HCT116 (cell line): Measurements from ENCODE around the gene SNAP47. TPM values are rescaled to one million over a fixed set of nuclear protein-coding genes. Genes with fewer than 3 reads are reported as not detected.

Experiments
- ATAC-seq: fragments of 200-7000 bp; cut with Tn5 transposase; 2 replicates; pipeline ENCODE4 v1.9.1; 2020; ENCODE audit warnings: mild to moderate bottlenecking, moderate library complexity
- BruUV-seq: library from RNA; stranded (reverse); fragments of 400-500 nt; replicated peaks from 2 replicates; lab custom pipeline; 2021; lab: Mats Ljungman, UMichigan
- CTCF ChIA-PET: fragments of 300-600 bp; sonication (Branson Sonifier 250); formaldehyde crosslinking; loops from one replicate; lab custom pipeline; 2021; ENCODE audit warnings: antibody characterized with exemption; lab: Charles Lee
- POLR2A ChIA-PET: fragments of 300-600, 350-600 bp; sonication (Branson Sonifier 250); formaldehyde crosslinking; loops from one replicate; lab custom pipeline; 2021; ENCODE audit warnings: antibody characterized with exemption; lab: Charles Lee
- RAD21 ChIA-PET, 2 experiments: fragments of 300-600 bp; sonication (Branson Sonifier 250); formaldehyde crosslinking; loops; one replicate each; lab custom pipeline; 2023; ENCODE audit warnings: low total read pairs in 2 of 2; ENCODE audit not compliant: uncharacterized antibody in 2 of 2, unreplicated experiment in 2 of 2, low non-redundant PET in 1 of 2; lab: Charles Lee
- DNase-seq: peaks from one replicate; pipeline ENCODE4 v3.0.0-alpha.2; 2010; ENCODE audit warnings: low read depth, low spot score
- H2AFZ ChIP-seq: fragments of 200-600 bp; shearing (Covaris generic), sonication (generic); 2 replicates; pipeline ENCODE4 v1.6.1; 2017; ENCODE audit warnings: low read depth, mixed run types, mixed read lengths, antibody characterized with exemption, low read length; ENCODE audit not compliant: poor library complexity, severe bottlenecking
- H3K27ac ChIP-seq: 2 replicates; pipeline ENCODE4 v1.5.1; 2012; ENCODE audit warnings: low read depth, low read length
- H3K27me3 ChIP-seq: fragments of 200-600 bp; sonication (generic); 2 replicates; pipeline ENCODE4 v1.6.1; 2016; ENCODE audit warnings: mixed run types, low read length, mixed read lengths; ENCODE audit not compliant: insufficient read depth
- H3K36me3 ChIP-seq, 2 experiments: fragments of 200-500 bp in 1 of 2; fragments of 200-600 bp in 1 of 2; sonication (Bioruptor generic) in 1 of 2; sonication (generic) in 1 of 2; 2 replicates each; pipeline versions ENCODE4 v1.5.1 to v1.6.1; 2014 to 2016; ENCODE audit warnings: low read length in 2 of 2, inconsistent platforms in 1 of 2, mixed read lengths in 1 of 2, mixed run types in 1 of 2; ENCODE audit not compliant: insufficient read depth in 2 of 2, control insufficient read depth in 1 of 2
- H3K4me1 ChIP-seq, 2 experiments: fragments of 200-600 bp in 1 of 2; sonication (generic) in 1 of 2; 2 replicates each; pipeline versions ENCODE4 v1.5.1 to v1.6.1; 2012 to 2017; ENCODE audit warnings: low read length in 2 of 2, inconsistent platforms in 1 of 2, mild to moderate bottlenecking in 1 of 2, mixed read lengths in 1 of 2, mixed run types in 1 of 2, moderate library complexity in 1 of 2; ENCODE audit not compliant: insufficient read depth in 2 of 2, control insufficient read depth in 1 of 2
- H3K4me2 ChIP-seq: fragments of 200-600 bp; sonication (generic); 2 replicates; pipeline ENCODE4 v1.6.1; 2017; ENCODE audit warnings: mixed run types, low read length, mixed read lengths
- H3K4me3 ChIP-seq, 2 experiments: fragments of 200-600 bp in 1 of 2; sonication (generic) in 1 of 2; replicated peaks in 1 of 2; 2 replicates each; pipeline ENCODE4 v1.5.1; 2011 to 2016; ENCODE audit warnings: low read length in 2 of 2, control low read depth in 1 of 2, low read depth in 1 of 2, mild to moderate bottlenecking in 1 of 2, mixed read lengths in 1 of 2, mixed run types in 1 of 2
- H3K79me2 ChIP-seq: fragments of 200-600 bp; sonication (generic); 2 replicates; pipeline ENCODE4 v1.6.1; 2017; ENCODE audit warnings: mild to moderate bottlenecking, mixed run types, low read length, moderate library complexity, mixed read lengths; ENCODE audit not compliant: insufficient read depth
- H3K9ac ChIP-seq: fragments of 200-600 bp; sonication (generic); 2 replicates; pipeline ENCODE4 v1.6.1; 2016; ENCODE audit warnings: low read length, mixed read lengths
- H3K9me2 ChIP-seq: fragments of 200-600 bp; sonication (generic), shearing (Covaris generic); 2 replicates; pipeline ENCODE4 v1.6.1; 2017; ENCODE audit warnings: mixed run types, mild to moderate bottlenecking, moderate library complexity; ENCODE audit not compliant: insufficient read depth
- H3K9me3 ChIP-seq, 2 experiments: fragments of 200-500 bp in 1 of 2; fragments of 200-600 bp in 1 of 2; sonication (Bioruptor generic) in 1 of 2; sonication (generic) in 1 of 2; 2 replicates each; pipeline ENCODE4 v1.6.1; 2014 to 2017; ENCODE audit warnings: low read length in 2 of 2, mixed read lengths in 2 of 2, inconsistent platforms in 1 of 2, low read depth in 1 of 2, mild to moderate bottlenecking in 1 of 2, mixed run types in 1 of 2, moderate library complexity in 1 of 2; ENCODE audit not compliant: control insufficient read depth in 1 of 2, insufficient read depth in 1 of 2
- H4K20me1 ChIP-seq: fragments of 200-600 bp; sonication (generic), shearing (Covaris generic); 2 replicates; pipeline ENCODE4 v1.6.1; 2017; ENCODE audit warnings: mixed run types, mild to moderate bottlenecking, moderate library complexity; ENCODE audit not compliant: insufficient read depth
- CBX3 ChIP-seq: IDR thresholded peaks from 2 replicates; pipeline ENCODE4 v1.6.1; 2012; ENCODE audit warnings: low read depth
- CEBPB ChIP-seq: IDR thresholded peaks from 2 replicates; pipeline ENCODE4 v1.6.1; 2012; ENCODE audit warnings: low read depth
- EGR1 ChIP-seq: IDR thresholded peaks from 2 replicates; pipeline ENCODE4 v1.6.1; 2012; ENCODE audit warnings: low read depth
- EZH2phosphoT487 ChIP-seq: fragments of 200-600 bp; IDR thresholded peaks from 2 replicates; pipeline ENCODE4 v1.6.1; 2018; ENCODE audit warnings: antibody characterized with exemption, borderline replicate concordance
- FOSL1 ChIP-seq: IDR thresholded peaks from 2 replicates; pipeline ENCODE4 v1.6.1; 2012; ENCODE audit warnings: low read depth
- JUND ChIP-seq: IDR thresholded peaks from 2 replicates; pipeline ENCODE4 v1.6.1; 2012
- POLR2AphosphoS5 ChIP-seq: IDR thresholded peaks from 2 replicates; pipeline ENCODE4 v1.6.1; 2011; ENCODE audit warnings: mild to moderate bottlenecking, low read depth, low read length, moderate library complexity
- RAD21 ChIP-seq: IDR thresholded peaks from 2 replicates; pipeline ENCODE4 v1.6.1; 2012; ENCODE audit warnings: low read depth, mild to moderate bottlenecking
- REST ChIP-seq: IDR thresholded peaks from 2 replicates; pipeline ENCODE4 v1.6.1; 2012; ENCODE audit warnings: low read depth
- SIN3A ChIP-seq: IDR thresholded peaks from 2 replicates; pipeline ENCODE4 v1.6.1; 2012; ENCODE audit warnings: low read depth
- SP1 ChIP-seq: IDR thresholded peaks from 2 replicates; pipeline ENCODE4 v1.6.1; 2012; ENCODE audit warnings: low read depth
- SRF ChIP-seq: IDR thresholded peaks from 2 replicates; pipeline ENCODE4 v1.6.1; 2012; ENCODE audit warnings: low read depth
- TCF7L2 ChIP-seq: IDR thresholded peaks from 2 replicates; pipeline ENCODE4 v1.7.0; 2011; ENCODE audit warnings: borderline replicate concordance, inconsistent platforms; ENCODE audit not compliant: insufficient read depth, insufficient read length; ENCODE audit errors: extremely low read depth
- YY1 ChIP-seq: IDR thresholded peaks from 2 replicates; pipeline ENCODE4 v1.6.1; 2011; ENCODE audit warnings: low read length, low read depth, moderate library complexity, mild to moderate bottlenecking; ENCODE audit not compliant: insufficient replicate concordance; ENCODE audit errors: extremely low read depth
- ZFX ChIP-seq: fragments of 450-650 bp; IDR thresholded peaks from 2 replicates; pipeline ENCODE4 v1.6.1; 2017
- ZNF274 ChIP-seq: fragments of 200-500 bp; sonication (Bioruptor generic); IDR thresholded peaks from 2 replicates; pipeline ENCODE4 v1.6.1; 2014; ENCODE audit warnings: mild to moderate bottlenecking, low read depth, low read length, inconsistent platforms
- intact Hi-C: fragments of 100-400 bp; cut with micrococcal nuclease; formaldehyde crosslinking; loops from 2 replicates; pipeline ENCODE4 v1.10.0; 2022
- total RNA-seq: library from RNA; stranded (reverse); gene quantifications from one replicate; pipeline ENCODE4 v1.2.1, GENCODE V29; 2021; ENCODE audit not compliant: unreplicated experiment
- TF ChIP-seq, protein P1 (sequence below), 3 experiments: fragments of 200-600 bp in 1 of 3; sonication (generic) in 1 of 3; IDR thresholded peaks in 2 of 3; conservative IDR thresholded peaks in 1 of 3; 2 replicates each; pipeline ENCODE4 v1.5.1; 2012 to 2017; ENCODE audit warnings: low read depth in 2 of 3, low read length in 2 of 3, antibody characterized with exemption in 1 of 3, borderline replicate concordance in 1 of 3, control low read depth in 1 of 3, mild to moderate bottlenecking in 1 of 3, mixed read lengths in 1 of 3, mixed run types in 1 of 3, moderate library complexity in 1 of 3; ENCODE audit not compliant: insufficient read depth in 1 of 3
- TF ChIP-seq, protein P2 (sequence below): IDR thresholded peaks from 2 replicates; pipeline ENCODE4 v1.6.1; 2012
- TF ChIP-seq, protein P3 (sequence below): IDR thresholded peaks from 2 replicates; pipeline ENCODE4 v1.6.1; 2011; ENCODE audit warnings: mild to moderate bottlenecking, low read length, moderate library complexity; ENCODE audit not compliant: insufficient replicate concordance; ENCODE audit errors: extremely low read depth

The SNAP47 gene
- total RNA-seq, 1 experiment from 2014 or later, result 37.9 TPM

GRCh38 chr1:227792216-227793078 is 57.2 kb downstream of the SNAP47 start:
- no TSS peak for BruUV-seq
- H3K9ac ChIP-seq, result no peak overlapping the region
- ChIA-PET POLR2A (no interaction called here), CTCF (no interaction called here), RAD21 (no interaction called here)
- peaks cover 12 to 27% of the 10 kb centered on the region in 2 experiments for H3K4me1 ChIP-seq
- no peaks in the 10 kb centered on the region for H3K36me3 ChIP-seq
- H3K27ac ChIP-seq, result no peak overlapping the region
- no peak overlapping the region for H3K4me2 ChIP-seq
- no peak for ATAC-seq
- no peaks in the 10 kb centered on the region for H3K9me2 ChIP-seq
- intact Hi-C loops, result no loop called here
- H3K9me3 ChIP-seq, result no peaks in the 10 kb centered on the region
- H2AFZ ChIP-seq, result no peak overlapping the region
- H3K27me3 ChIP-seq, result no peaks in the 10 kb centered on the region
- H4K20me1 ChIP-seq, result no peaks in the 10 kb centered on the region
- DNase-seq, result no peak
- H3K79me2 ChIP-seq, result no peaks in the 10 kb centered on the region
- TF ChIP-seq FOSL1 (no peak), SRF (no peak), TCF7L2 (no peak), CBX3 (no peak), SIN3A (no peak), EZH2phosphoT487 (no peak), RAD21 (peak; percentile 41), REST (no peak), JUND (no peak), CEBPB (no peak), ZFX (no peak), ZNF274 (no peak), YY1 (no peak), POLR2AphosphoS5 (no peak), SP1 (no peak), EGR1 (no peak)
- TF ChIP-seq, protein P1, sequence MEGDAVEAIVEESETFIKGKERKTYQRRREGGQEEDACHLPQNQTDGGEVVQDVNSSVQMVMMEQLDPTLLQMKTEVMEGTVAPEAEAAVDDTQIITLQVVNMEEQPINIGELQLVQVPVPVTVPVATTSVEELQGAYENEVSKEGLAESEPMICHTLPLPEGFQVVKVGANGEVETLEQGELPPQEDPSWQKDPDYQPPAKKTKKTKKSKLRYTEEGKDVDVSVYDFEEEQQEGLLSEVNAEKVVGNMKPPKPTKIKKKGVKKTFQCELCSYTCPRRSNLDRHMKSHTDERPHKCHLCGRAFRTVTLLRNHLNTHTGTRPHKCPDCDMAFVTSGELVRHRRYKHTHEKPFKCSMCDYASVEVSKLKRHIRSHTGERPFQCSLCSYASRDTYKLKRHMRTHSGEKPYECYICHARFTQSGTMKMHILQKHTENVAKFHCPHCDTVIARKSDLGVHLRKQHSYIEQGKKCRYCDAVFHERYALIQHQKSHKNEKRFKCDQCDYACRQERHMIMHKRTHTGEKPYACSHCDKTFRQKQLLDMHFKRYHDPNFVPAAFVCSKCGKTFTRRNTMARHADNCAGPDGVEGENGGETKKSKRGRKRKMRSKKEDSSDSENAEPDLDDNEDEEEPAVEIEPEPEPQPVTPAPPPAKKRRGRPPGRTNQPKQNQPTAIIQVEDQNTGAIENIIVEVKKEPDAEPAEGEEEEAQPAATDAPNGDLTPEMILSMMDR (IDR thresholded peaks at IDR 0.05 in 2 of 3, conservative IDR thresholded peaks at IDR 0.05 in 1 of 3; ENCODE audit: borderline replicate concordance in 1 of 3, insufficient read depth in 1 of 3, low read depth in 2 of 3, low read length in 2 of 3), result peak in 2 of 3 experiments; percentile 21 to 32; a peak in 3 of 6 replicates
- TF ChIP-seq, protein P2, sequence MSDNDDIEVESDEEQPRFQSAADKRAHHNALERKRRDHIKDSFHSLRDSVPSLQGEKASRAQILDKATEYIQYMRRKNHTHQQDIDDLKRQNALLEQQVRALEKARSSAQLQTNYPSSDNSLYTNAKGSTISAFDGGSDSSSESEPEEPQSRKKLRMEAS, result peak; percentile 41; the same call in 1 of the 2 replicates
- TF ChIP-seq, protein P3, sequence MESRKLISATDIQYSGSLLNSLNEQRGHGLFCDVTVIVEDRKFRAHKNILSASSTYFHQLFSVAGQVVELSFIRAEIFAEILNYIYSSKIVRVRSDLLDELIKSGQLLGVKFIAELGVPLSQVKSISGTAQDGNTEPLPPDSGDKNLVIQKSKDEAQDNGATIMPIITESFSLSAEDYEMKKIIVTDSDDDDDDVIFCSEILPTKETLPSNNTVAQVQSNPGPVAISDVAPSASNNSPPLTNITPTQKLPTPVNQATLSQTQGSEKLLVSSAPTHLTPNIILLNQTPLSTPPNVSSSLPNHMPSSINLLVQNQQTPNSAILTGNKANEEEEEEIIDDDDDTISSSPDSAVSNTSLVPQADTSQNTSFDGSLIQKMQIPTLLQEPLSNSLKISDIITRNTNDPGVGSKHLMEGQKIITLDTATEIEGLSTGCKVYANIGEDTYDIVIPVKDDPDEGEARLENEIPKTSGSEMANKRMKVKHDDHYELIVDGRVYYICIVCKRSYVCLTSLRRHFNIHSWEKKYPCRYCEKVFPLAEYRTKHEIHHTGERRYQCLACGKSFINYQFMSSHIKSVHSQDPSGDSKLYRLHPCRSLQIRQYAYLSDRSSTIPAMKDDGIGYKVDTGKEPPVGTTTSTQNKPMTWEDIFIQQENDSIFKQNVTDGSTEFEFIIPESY, result no peak
- H3K4me3 ChIP-seq, result no peak overlapping the region
